Hematopoietic multipotent progenitor cell (in vitro differentiated cells): ENCODE measurements around the gene FOLR3. TPM values are rescaled to one million over a fixed set of nuclear protein-coding genes. Genes with fewer than 3 reads are reported as not detected.
"Not testable (repeated sequence)": the region's sequence is repeated elsewhere in the genome, so short reads cannot be mapped to it uniquely, and the experiment has no call there.

Source experiments
- DNase-seq, 3 donors: peaks; one replicate each; pipeline ENCODE4 v3.0.0-alpha.2; 2011 to 2015; ENCODE audit warnings: low read depth in 2 of 3, low spot score in 2 of 3
- total RNA-seq: library from RNA; depleted of rRNA; stranded (reverse); fragments of >200 nt; gene quantifications from one replicate; pipeline ENCODE4 v1.2.3, GENCODE V29; 2012

Gene FOLR3
- total RNA-seq, 1 donor = not detected

DNA sequence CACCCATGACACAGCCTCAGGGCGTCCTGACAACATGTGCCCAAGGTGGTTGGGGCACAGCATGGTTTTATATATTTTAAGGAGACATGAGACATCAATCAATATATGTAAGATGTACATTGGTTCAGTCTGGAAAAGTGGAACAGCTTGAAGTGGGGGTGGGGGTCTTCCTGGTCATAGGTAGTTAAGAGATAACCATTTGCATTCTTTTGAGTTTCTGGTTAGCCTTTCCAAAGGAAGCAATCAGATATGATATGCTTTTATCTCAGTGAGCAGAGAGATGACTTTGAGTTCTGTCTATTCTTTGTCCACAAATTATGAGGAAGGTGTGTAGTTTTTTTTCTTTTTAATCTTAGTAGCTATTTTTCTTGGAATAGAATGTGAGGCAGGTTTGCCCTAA lies 12.9 kb upstream of the FOLR3 start:
- no peak for DNase-seq

DNA sequence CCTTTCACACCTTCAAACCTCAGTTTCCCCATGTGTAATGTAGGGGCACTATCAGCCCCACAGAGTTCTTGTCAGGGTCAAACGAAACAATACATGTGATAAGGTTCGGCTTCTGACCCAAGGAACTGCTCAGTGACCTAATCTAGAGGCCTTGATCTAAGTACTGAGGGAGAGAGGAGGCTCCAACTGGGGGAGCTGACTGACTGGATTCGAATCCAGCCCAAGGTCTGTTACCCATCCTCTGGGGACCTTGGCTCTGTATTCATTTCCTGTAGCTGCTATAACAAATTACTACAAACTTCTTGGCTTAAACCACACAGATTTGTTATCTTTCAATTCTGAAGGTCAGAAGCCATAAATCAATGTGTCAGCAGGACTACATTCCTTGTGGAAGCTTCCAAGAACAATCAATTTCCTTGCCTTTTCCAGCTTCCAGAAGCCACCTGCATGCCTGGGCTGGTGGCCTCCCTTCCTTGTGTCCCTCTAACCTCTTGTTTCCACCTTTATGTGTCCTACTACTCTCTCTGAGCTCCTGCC lies 12.3 kb upstream of the FOLR3 start:
- DNase-seq = no peak

DNA sequence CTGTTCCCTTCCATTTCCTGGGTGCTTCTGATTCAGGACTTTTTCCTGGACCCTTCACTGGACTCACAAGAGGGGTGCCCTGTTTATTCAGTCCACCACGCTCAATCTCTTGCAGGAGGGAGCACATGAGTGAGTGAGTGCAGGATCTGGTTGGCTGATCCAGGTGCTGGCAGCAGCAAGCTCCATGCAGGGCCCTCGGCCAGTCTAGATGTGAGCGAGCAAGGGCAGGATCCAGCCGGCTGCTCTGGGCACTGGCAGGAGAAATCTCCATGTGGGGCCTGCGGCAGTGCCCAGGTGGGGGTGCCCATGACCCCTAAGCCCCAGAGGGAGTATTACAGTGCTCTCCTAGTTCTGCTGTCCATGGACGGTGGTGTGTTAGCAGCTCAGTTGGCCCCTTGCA lies 11.5 kb upstream of the FOLR3 start:
- DNase-seq = no peak

DNA sequence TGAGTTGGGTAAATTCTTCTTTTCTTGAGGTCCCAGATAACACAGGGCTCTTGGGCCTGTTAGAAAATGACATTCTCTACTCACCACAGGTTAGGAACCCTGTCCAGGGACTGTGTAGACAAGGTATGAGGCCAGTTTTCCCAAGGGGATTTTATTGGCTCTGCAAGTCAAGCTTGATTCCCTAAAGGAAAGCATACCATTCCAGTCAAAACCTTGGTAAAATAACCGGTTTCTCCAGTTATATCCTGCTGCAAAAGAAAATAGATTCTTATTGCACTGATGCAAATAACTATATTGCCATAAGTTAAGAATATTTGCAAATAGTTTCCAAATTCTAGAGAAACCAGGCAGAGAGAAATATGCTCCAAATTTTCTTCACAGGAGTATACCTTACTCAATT lies 9.6 kb upstream of the FOLR3 start:
- no peak for DNase-seq

DNA sequence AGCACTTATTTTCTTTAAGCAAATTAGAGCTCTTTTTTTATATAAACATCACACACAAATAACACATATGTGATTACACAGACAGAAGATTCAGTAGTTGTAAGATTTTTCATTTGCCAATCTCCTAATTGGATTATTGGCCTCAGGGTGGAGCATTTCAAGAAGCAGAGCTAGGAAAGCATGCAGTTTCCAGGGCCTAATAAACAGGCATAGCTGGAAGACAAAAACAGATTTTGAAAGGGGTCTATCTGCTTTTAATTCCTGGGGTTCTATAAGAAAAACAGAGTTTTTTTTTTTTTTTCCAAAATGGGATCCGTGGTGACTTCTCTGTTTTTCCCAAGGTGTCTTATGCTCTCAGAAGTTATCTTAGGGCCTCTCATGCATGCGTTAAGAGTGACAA lies 7.6 kb upstream of the FOLR3 start:
- DNase-seq = no peak

GRCh38 chr11:72129381-72129780 lies 6.1 kb upstream of the FOLR3 start:
- no peak for DNase-seq

DNA sequence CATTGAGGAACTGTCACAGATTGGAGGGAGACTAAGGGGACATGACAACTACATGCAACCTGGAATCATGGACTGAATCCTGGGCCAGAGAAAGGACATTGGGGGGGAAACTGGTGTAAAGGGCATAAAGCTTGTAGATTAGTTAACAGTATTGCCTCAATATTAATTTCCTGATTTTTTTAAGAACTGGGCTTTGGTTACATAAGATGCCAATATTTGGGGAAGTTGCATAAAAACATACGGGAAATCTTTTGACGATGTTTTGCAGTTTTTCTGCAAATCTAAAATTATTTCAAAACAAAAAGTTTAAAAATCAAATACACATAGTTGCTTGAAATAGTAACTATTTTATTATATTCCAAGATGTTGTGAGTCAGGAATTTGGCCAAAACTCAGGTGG lies 2.9 kb upstream of the FOLR3 start:
- peak in 1 of 3 donors; percentile 8 for DNase-seq

DNA sequence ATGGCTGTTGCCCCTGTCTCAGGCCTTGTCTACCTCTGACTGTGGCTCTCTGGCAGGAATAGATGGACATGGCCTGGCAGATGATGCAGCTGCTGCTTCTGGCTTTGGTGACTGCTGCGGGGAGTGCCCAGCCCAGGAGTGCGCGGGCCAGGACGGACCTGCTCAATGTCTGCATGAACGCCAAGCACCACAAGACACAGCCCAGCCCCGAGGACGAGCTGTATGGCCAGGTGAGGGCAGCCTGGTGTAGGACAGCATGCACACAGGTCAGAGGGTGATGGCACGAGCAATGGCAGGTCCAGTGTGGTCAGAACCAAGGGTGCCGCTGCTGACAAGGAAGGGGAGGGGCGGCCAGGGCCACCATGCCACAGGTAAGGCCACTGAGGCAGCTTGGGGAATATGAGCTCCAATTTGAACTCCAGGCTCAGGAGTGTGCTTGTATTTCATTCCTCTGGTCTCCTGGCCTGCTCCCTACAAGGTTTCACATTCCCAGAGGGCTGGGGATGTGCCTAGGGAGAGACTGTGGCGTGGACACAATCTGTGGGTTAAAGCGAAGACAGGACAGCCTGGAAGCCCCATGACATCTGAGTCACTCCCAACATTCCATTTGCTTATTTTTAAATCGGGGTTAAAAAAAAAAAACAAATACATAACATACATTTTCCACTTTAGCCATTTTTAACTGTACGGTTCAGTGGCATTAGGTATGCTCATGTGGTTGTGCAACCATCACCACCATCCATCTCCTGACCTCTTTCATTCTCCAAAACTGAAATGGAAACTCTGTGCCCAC lies 562 bp downstream of the FOLR3 start:
- DNase-seq = no peak

GRCh38 chr11:72136684-72137262 lies 1.2 kb downstream of the FOLR3 start:
- DNase-seq = no peak

- no peak for DNase-seq
These were observed 3.4 kb downstream of the FOLR3 start for GRCh38 chr11:72138821-72139390.

GRCh38 chr11:72139500-72139899 lies 4.0 kb downstream of the FOLR3 start:
- DNase-seq = no peak

DNA sequence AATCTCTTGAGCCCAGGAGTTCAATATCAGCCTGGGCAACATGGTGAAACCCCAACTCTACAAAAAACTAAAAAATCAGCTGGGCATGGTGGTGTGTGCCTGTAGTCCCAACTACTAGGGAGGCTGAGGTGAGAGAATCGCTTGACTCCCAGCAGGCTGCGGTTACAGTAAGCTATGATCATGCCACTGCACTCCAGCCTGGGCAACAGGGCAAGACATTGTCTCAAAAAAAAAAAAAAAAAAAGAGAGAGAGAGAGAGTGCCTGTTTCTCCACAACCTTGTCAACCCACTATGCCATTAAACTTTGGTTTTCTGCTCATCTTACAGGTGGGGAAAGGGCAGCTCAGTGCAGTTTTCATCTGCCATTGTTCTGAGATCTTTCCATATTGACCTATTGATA lies 5.1 kb downstream of the FOLR3 start:
- DNase-seq = no peak

DNA sequence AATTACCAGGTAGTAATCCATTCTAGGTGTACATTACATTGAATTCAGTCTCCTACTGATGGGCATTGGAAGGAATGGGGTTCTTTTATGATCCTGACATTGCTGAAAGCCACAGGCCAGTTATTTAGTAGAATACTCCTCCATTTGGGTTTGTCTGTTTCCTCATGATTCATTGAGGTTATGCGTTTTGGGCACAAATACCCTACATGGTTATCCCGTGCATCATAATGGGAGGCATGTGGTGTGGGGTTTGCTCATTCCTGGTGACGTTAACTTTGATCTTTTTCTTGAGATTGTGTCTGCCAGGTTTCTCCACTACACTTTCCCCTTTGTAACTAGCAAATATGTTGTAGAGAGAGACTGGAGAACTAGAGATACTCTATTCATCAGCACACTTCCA lies 5.5 kb downstream of the FOLR3 start:
- no peak for DNase-seq

- not testable (repeated sequence) for DNase-seq
These were observed 6.6 kb downstream of the FOLR3 start for GRCh38 chr11:72142086-72142485.

GRCh38 chr11:72142543-72142942 lies 7.0 kb downstream of the FOLR3 start:
- DNase-seq = not testable (repeated sequence)

- DNase-seq = no peak
These were observed 9.5 kb downstream of the FOLR3 start for GRCh38 chr11:72144807-72145565.

DNA sequence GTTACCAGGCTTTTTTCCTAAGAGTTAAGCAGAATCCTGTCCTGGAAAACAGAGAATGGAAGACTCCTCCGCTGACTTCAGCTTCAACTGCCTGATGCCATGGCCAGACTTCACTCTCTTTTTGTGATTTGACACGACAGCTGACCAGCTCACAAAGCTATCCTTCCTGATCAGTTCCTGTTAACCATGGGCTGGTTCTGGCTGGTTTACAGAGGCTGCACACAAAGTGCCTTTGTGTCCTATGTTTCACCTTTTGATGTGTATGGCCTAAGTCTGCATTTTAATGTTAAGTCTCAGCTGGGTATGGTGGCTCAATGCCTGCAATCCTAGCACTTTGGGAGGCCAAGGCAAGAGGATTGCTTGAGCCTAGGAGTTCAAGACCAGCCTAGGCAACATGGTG lies 11.1 kb downstream of the FOLR3 start:
- no peak for DNase-seq

GRCh38 chr11:72150882-72151281 lies 15.4 kb downstream of the FOLR3 start:
- no peak for DNase-seq

DNA sequence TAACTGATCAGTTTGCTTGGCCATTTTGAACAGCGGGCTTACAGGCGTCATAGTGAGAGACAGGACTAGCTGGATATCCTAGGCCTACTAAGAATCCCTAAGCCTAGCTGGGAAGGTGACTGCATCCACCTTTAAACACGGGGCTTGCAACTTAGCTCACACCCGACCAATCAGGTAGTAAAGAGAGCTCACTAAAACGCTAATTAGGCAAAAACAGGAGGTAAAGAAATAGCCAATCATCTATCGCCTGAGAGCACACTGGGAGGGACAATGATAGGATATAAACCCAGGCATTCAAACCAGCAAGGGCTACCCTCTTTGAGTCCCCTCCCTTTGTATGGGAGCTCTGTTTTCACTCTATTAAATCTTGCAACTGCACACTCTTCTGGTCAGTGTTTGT lies 18.3 kb downstream of the FOLR3 start:
- not testable (repeated sequence) for DNase-seq

- DNase-seq = no peak
These were observed 19.3 kb downstream of the FOLR3 start for GRCh38 chr11:72154816-72155215.

DNA sequence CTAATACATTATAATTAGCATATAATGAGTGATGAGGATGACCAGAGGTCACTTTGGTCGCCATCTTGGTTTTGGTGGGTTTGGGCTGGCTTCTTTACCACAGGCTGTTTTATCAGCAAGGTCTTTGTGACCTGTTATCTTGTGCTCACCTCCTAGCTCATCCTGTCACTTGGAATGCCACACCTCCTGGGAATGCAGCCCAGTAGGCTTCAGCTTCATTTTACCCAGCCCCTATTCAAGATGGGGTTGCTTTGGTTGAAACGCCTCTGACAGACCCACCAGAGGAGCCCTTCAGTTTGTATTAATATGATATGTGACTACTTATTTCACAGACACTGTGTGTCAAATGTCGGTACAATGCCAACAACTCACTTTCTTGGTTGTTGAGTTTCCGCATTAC lies 20.2 kb downstream of the FOLR3 start:
- no peak for DNase-seq
